Measurements from ENCODE around the gene KREMEN1.
A peak's percentile ranks its signal among the peaks of the same experiment; 100 is the strongest.

Gene KREMEN1

GRCh38 chr22:29128891-29129807, 56.3 kb downstream of the KREMEN1 start:
- DNase-seq, result no peak
- peak; percentile 14 for ATAC-seq

- no peak for DNase-seq
- ATAC-seq, result no peak
Measured at GRCh38 chr22:29129808-29130140, 56.9 kb downstream of the KREMEN1 start.

GRCh38 chr22:29130476-29130875, 57.6 kb downstream of the KREMEN1 start:
- ATAC-seq (no peak), DNase-seq (no peak)

- no peak for DNase-seq
- ATAC-seq, result no peak
Measured at GRCh38 chr22:29133603-29134133, 60.8 kb downstream of the KREMEN1 start.

GRCh38 chr22:29134448-29134847, 61.6 kb downstream of the KREMEN1 start:
- DNase-seq, result no peak

GRCh38 chr22:29136782-29137700, 64.2 kb downstream of the KREMEN1 start:
- no peak for ATAC-seq
- DNase-seq, result no peak

More at GRCh38 chr22:29134448-29134847, 61.6 kb downstream of the KREMEN1 start:
- ATAC-seq, result no peak

- no peak for DNase-seq
- no peak for ATAC-seq
Measured at GRCh38 chr22:29138556-29139305, 65.9 kb downstream of the KREMEN1 start.

GRCh38 chr22:29139965-29140782, 67.3 kb downstream of the KREMEN1 start:
- DNase-seq (no peak), ATAC-seq (no peak)

- DNase-seq (no peak), ATAC-seq (no peak)
Measured at GRCh38 chr22:29141078-29141688, 68.3 kb downstream of the KREMEN1 start.

- DNase-seq (no peak), ATAC-seq (no peak)
Measured at GRCh38 chr22:29142116-29142515, 69.3 kb downstream of the KREMEN1 start.

- ATAC-seq (no peak), DNase-seq (no peak)
Measured at GRCh38 chr22:29143941-29144785, 71.3 kb downstream of the KREMEN1 start.

- ATAC-seq (no peak), DNase-seq (no peak)
Measured at GRCh38 chr22:29144786-29145160, 71.9 kb downstream of the KREMEN1 start.

- ATAC-seq (no peak), DNase-seq (no peak)
Measured at GRCh38 chr22:29145321-29146072, 72.7 kb downstream of the KREMEN1 start.

GRCh38 chr22:29146091-29146560, 73.3 kb downstream of the KREMEN1 start:
- DNase-seq (no peak), ATAC-seq (no peak)

GRCh38 chr22:29146771-29147170, 73.9 kb downstream of the KREMEN1 start:
- ATAC-seq (no peak), DNase-seq (no peak)

GRCh38 chr22:29147331-29147899, 74.6 kb downstream of the KREMEN1 start:
- DNase-seq (no peak), ATAC-seq (no peak)

- no peak for ATAC-seq
- DNase-seq, result no peak
Measured at GRCh38 chr22:29148036-29148435, 75.2 kb downstream of the KREMEN1 start.

GRCh38 chr22:29148826-29149225, 76.0 kb downstream of the KREMEN1 start:
- ATAC-seq (no peak), DNase-seq (no peak)
